ENCODE measurements around the gene MYBPH. TPM values are rescaled to one million over a fixed set of nuclear protein-coding genes. Genes with fewer than 3 reads are reported as not detected.
A peak's percentile ranks its signal among the peaks of the same experiment; 100 is the strongest.

Gene MYBPH
- total and polyA plus RNA-seq, 2 experiments from 2014 or later: not detected

GRCh38 chr1:203150511-203151297 lies 24.9 kb downstream of the MYBPH start (continued):
- TF ChIP-seq ZNF114 (CRISPR knock-in tag; IDR thresholded peaks at IDR 0.05): no peak
- no peak for TF ChIP-seq REST (IDR thresholded peaks at IDR 0.05; ENCODE audit: unreplicated experiment)
- TF ChIP-seq EZH2 (IDR thresholded peaks at IDR 0.05; ENCODE audit: low read depth, unreplicated experiment): no peak
- no peak for TF ChIP-seq JUNB (IDR thresholded peaks at IDR 0.05; ENCODE audit: unreplicated experiment)
- no peak for TF ChIP-seq ETS1 (IDR thresholded peaks at IDR 0.05)

GRCh38 chr1:203149188-203149840 lies 26.3 kb downstream of the MYBPH start:
- H3K4me1 ChIP-seq (ENCODE audit: insufficient read depth): peaks cover 53% of the 10 kb centered on the region
- Mint-ChIP-seq H3K4me1 (peaks cover 86% of the 10 kb centered on the region), H3K36me3 (ENCODE audit: low read depth) (no peaks in the 10 kb centered on the region), H3K27me3 (ENCODE audit: insufficient read depth, low read depth, poor library complexity) (peaks cover 15% of the 10 kb centered on the region), H3K9me3 (no peaks in the 10 kb centered on the region), H3K27ac (peak overlapping the region; percentile 79; the same call in 1 of the 2 replicates), H3K4me3 (no peak overlapping the region)
- no peak overlapping the region for H3K4me3 ChIP-seq
- no peak for ATAC-seq
- no peaks in the 10 kb centered on the region for H3K36me3 ChIP-seq (ENCODE audit: insufficient read depth)
- H3K9me2 ChIP-seq (ENCODE audit: insufficient read depth): no peaks in the 10 kb centered on the region
- DNase-seq (ENCODE audit: low spot score): no peak
- H3K79me2 ChIP-seq (replicated peaks; ENCODE audit: insufficient read depth): no peaks in the 10 kb centered on the region
- H3K27me3 ChIP-seq (ENCODE audit: insufficient read depth): no peaks in the 10 kb centered on the region
- no peak overlapping the region for H3K4me2 ChIP-seq
- H3F3A ChIP-seq (replicated peaks; ENCODE audit: low read depth): no peaks in the 10 kb centered on the region
- H4K20me1 ChIP-seq (replicated peaks; ENCODE audit: insufficient read depth): no peaks in the 10 kb centered on the region
- 0 out of 2 replicates have a peak overlapping the region, but pooled peaks have one; percentile 28 for H2AFZ ChIP-seq
- no peak for TF ChIP-seq CREB1 (CRISPR knock-in tag; IDR thresholded peaks at IDR 0.05; ENCODE audit: low read depth)
- TF ChIP-seq CTCF (conservative IDR thresholded peaks at IDR 0.05; ENCODE audit: low read depth in 2 of 2): no peak
- no peak for TF ChIP-seq ZNF331 (CRISPR knock-in tag; IDR thresholded peaks at IDR 0.05; ENCODE audit: low read depth)
- H3K27ac ChIP-seq (ENCODE audit: low read depth): no peak overlapping the region
